Measurements from ENCODE around the gene IFT172. TPM values are rescaled to one million over a fixed set of nuclear protein-coding genes. Genes with fewer than 3 reads are reported as not detected.

Gene IFT172
- total and polyA plus RNA-seq, 4 donors: 35.0 to 68.0 (median 44.2) TPM

GRCh38 chr2:27495840-27496356 is 6.4 kb upstream of the IFT172 start:
- Histone ChIP-seq H3K4me3 (ENCODE audit: low read depth, low read length) (peak overlapping the region; percentile 77), H3K4me1 (ENCODE audit: control insufficient read depth, insufficient read depth, low read length) (peaks cover 15% of the 10 kb centered on the region), H3K27me3 (ENCODE audit: control insufficient read depth, insufficient read depth, low read length) (peaks cover 2% of the 10 kb centered on the region), H3K27ac (ENCODE audit: low read depth, low read length) (no peak overlapping the region), H3K36me3 (ENCODE audit: control insufficient read depth, insufficient read depth, low read length) (peaks cover 18% of the 10 kb centered on the region), H3K9me3 (ENCODE audit: control insufficient read depth, insufficient read depth, low read length) (no peaks in the 10 kb centered on the region)
- no CpG with 5 or more reads among the region's 4 CpGs for WGBS (ENCODE audit: insufficient coverage)
- DNase-seq (ENCODE audit: low read depth in 4 of 6, low spot score in 6 of 6): no peak

- Histone ChIP-seq H3K36me3 (ENCODE audit: control insufficient read depth, insufficient read depth, low read length) (peaks cover 18% of the 10 kb centered on the region), H3K9me3 (ENCODE audit: control insufficient read depth, insufficient read depth, low read length) (no peaks in the 10 kb centered on the region), H3K27me3 (ENCODE audit: control insufficient read depth, insufficient read depth, low read length) (peaks cover 2% of the 10 kb centered on the region), H3K4me1 (ENCODE audit: control insufficient read depth, insufficient read depth, low read length) (peaks cover 15% of the 10 kb centered on the region), H3K4me3 (ENCODE audit: low read depth, low read length) (peak within 1 kb of the TSS; percentile 77), H3K27ac (ENCODE audit: low read depth, low read length) (peak within 1 kb of the TSS; percentile 57)
- 0% methylated on average over 49 of the region's 70 CpGs for WGBS (ENCODE audit: insufficient coverage)
- peak in 3 of 6 donors; percentile 24 to 86 (median 82) for DNase-seq (ENCODE audit: low read depth in 4 of 6, low spot score in 6 of 6)
Observed at GRCh38 chr2:27494944-27495554, 5.5 kb upstream of the IFT172 start, which contains the start of gene FNDC4. Gene FNDC4 (minus strand): TSS chr2:27495200. CDS start chr2:27494679, 521 bp downstream.

- H3K4me1 ChIP-seq (ENCODE audit: control insufficient read depth, insufficient read depth, low read length): peaks cover 15% of the 10 kb centered on the region
- peak in 2 of 6 donors; percentile 28 for DNase-seq (ENCODE audit: low read depth in 4 of 6, low spot score in 6 of 6)
- peaks cover 18% of the 10 kb centered on the region for H3K36me3 ChIP-seq (ENCODE audit: control insufficient read depth, insufficient read depth, low read length)
- H3K4me3 ChIP-seq (ENCODE audit: low read depth, low read length): peak overlapping the region; percentile 48
- 8% methylated on average over 30 of the region's 35 CpGs for WGBS (ENCODE audit: insufficient coverage)
- H3K27me3 ChIP-seq (ENCODE audit: control insufficient read depth, insufficient read depth, low read length): peaks cover 2% of the 10 kb centered on the region
- peak overlapping the region; percentile 57 for H3K27ac ChIP-seq (ENCODE audit: low read depth, low read length)
- no peaks in the 10 kb centered on the region for H3K9me3 ChIP-seq (ENCODE audit: control insufficient read depth, insufficient read depth, low read length)
Observed at GRCh38 chr2:27494284-27494943, 4.9 kb upstream of the IFT172 start.

- DNase-seq (ENCODE audit: low read depth in 4 of 6, low spot score in 6 of 6): no peak
- no peak overlapping the region for H3K27ac ChIP-seq (ENCODE audit: low read depth, low read length)
- WGBS (ENCODE audit: insufficient coverage): 85% methylated on average over 9 of the region's 13 CpGs
- H3K4me1 ChIP-seq (ENCODE audit: control insufficient read depth, insufficient read depth, low read length): peaks cover 19% of the 10 kb centered on the region
- no peak overlapping the region for H3K4me3 ChIP-seq (ENCODE audit: low read depth, low read length)
- peaks cover 18% of the 10 kb centered on the region for H3K36me3 ChIP-seq (ENCODE audit: control insufficient read depth, insufficient read depth, low read length)
- no peaks in the 10 kb centered on the region for H3K9me3 ChIP-seq (ENCODE audit: control insufficient read depth, insufficient read depth, low read length)
- H3K27me3 ChIP-seq (ENCODE audit: control insufficient read depth, insufficient read depth, low read length): peaks cover 2% of the 10 kb centered on the region
Observed at GRCh38 chr2:27493948-27494283, 4.4 kb upstream of the IFT172 start.

GRCh38 chr2:27492557-27492956 is 3.0 kb upstream of the IFT172 start:
- Histone ChIP-seq H3K36me3 (ENCODE audit: control insufficient read depth, insufficient read depth, low read length) (peaks cover 18% of the 10 kb centered on the region), H3K4me3 (ENCODE audit: low read depth, low read length) (no peak overlapping the region), H3K27me3 (ENCODE audit: control insufficient read depth, insufficient read depth, low read length) (peaks cover 2% of the 10 kb centered on the region), H3K4me1 (ENCODE audit: control insufficient read depth, insufficient read depth, low read length) (peaks cover 22% of the 10 kb centered on the region), H3K27ac (ENCODE audit: low read depth, low read length) (no peak overlapping the region), H3K9me3 (ENCODE audit: control insufficient read depth, insufficient read depth, low read length) (no peaks in the 10 kb centered on the region)
- 69% methylated on average over 3 of the region's 4 CpGs for WGBS (ENCODE audit: insufficient coverage)
- no peak for DNase-seq (ENCODE audit: low read depth in 4 of 6, low spot score in 6 of 6)

GRCh38 chr2:27489118-27489497 is 435 bp downstream of the IFT172 start:
- H3K27me3 ChIP-seq (ENCODE audit: control insufficient read depth, insufficient read depth, low read length): no peaks in the 10 kb centered on the region
- WGBS (ENCODE audit: insufficient coverage): 0% methylated on average over 2 of the region's 11 CpGs
- H3K27ac ChIP-seq (ENCODE audit: low read depth, low read length): peak overlapping the region; percentile 54
- peak overlapping the region; percentile 87 for H3K4me3 ChIP-seq (ENCODE audit: low read depth, low read length)
- H3K36me3 ChIP-seq (ENCODE audit: control insufficient read depth, insufficient read depth, low read length): peaks cover 29% of the 10 kb centered on the region
- no peak for DNase-seq (ENCODE audit: low read depth in 4 of 6, low spot score in 6 of 6)
- peaks cover 11% of the 10 kb centered on the region for H3K4me1 ChIP-seq (ENCODE audit: control insufficient read depth, insufficient read depth, low read length)
- H3K9me3 ChIP-seq (ENCODE audit: control insufficient read depth, insufficient read depth, low read length): no peaks in the 10 kb centered on the region

- Histone ChIP-seq H3K36me3 (ENCODE audit: control insufficient read depth, insufficient read depth, low read length) (peaks cover 43% of the 10 kb centered on the region), H3K4me1 (ENCODE audit: control insufficient read depth, insufficient read depth, low read length) (peaks cover 7% of the 10 kb centered on the region), H3K27me3 (ENCODE audit: control insufficient read depth, insufficient read depth, low read length) (no peaks in the 10 kb centered on the region), H3K9me3 (ENCODE audit: control insufficient read depth, insufficient read depth, low read length) (no peaks in the 10 kb centered on the region), H3K27ac (ENCODE audit: low read depth, low read length) (no peak overlapping the region), H3K4me3 (ENCODE audit: low read depth, low read length) (no peak overlapping the region)
- no CpG with 5 or more reads among the region's 3 CpGs for WGBS (ENCODE audit: insufficient coverage)
- DNase-seq (ENCODE audit: low read depth in 4 of 6, low spot score in 6 of 6): no peak
Observed at GRCh38 chr2:27485496-27485895, 4.0 kb downstream of the IFT172 start.

- DNase-seq (ENCODE audit: low read depth in 4 of 6, low spot score in 6 of 6): no peak
- Histone ChIP-seq H3K9me3 (ENCODE audit: control insufficient read depth, insufficient read depth, low read length) (no peaks in the 10 kb centered on the region), H3K27ac (ENCODE audit: low read depth, low read length) (no peak overlapping the region), H3K4me1 (ENCODE audit: control insufficient read depth, insufficient read depth, low read length) (no peaks in the 10 kb centered on the region), H3K27me3 (ENCODE audit: control insufficient read depth, insufficient read depth, low read length) (no peaks in the 10 kb centered on the region), H3K36me3 (ENCODE audit: control insufficient read depth, insufficient read depth, low read length) (peaks cover 26% of the 10 kb centered on the region), H3K4me3 (ENCODE audit: low read depth, low read length) (no peak overlapping the region)
- WGBS (ENCODE audit: insufficient coverage): 91% methylated on average over 1 of the region's 5 CpGs
Observed at GRCh38 chr2:27471961-27472360, 17.6 kb downstream of the IFT172 start.

GRCh38 chr2:27464443-27464842 is 25.1 kb downstream of the IFT172 start:
- no peak for DNase-seq (ENCODE audit: low read depth in 4 of 6, low spot score in 6 of 6)
- Histone ChIP-seq H3K9me3 (ENCODE audit: control insufficient read depth, insufficient read depth, low read length) (no peaks in the 10 kb centered on the region), H3K27ac (ENCODE audit: low read depth, low read length) (no peak overlapping the region), H3K27me3 (ENCODE audit: control insufficient read depth, insufficient read depth, low read length) (no peaks in the 10 kb centered on the region), H3K36me3 (ENCODE audit: control insufficient read depth, insufficient read depth, low read length) (peaks cover 31% of the 10 kb centered on the region), H3K4me3 (ENCODE audit: low read depth, low read length) (no peak overlapping the region), H3K4me1 (ENCODE audit: control insufficient read depth, insufficient read depth, low read length) (no peaks in the 10 kb centered on the region)
- 100% methylated on average over 4 of the region's 7 CpGs for WGBS (ENCODE audit: insufficient coverage)

- peak in 1 of 6 donors; percentile 10 for DNase-seq (ENCODE audit: low read depth in 4 of 6, low spot score in 6 of 6)
- peaks cover 53% of the 10 kb centered on the region for H3K36me3 ChIP-seq (ENCODE audit: control insufficient read depth, insufficient read depth, low read length)
- no peaks in the 10 kb centered on the region for H3K27me3 ChIP-seq (ENCODE audit: control insufficient read depth, insufficient read depth, low read length)
- H3K9me3 ChIP-seq (ENCODE audit: control insufficient read depth, insufficient read depth, low read length): no peaks in the 10 kb centered on the region
- WGBS (ENCODE audit: insufficient coverage): 85% methylated on average over 6 of the region's 8 CpGs
- no peak overlapping the region for H3K27ac ChIP-seq (ENCODE audit: low read depth, low read length)
- no peaks in the 10 kb centered on the region for H3K4me1 ChIP-seq (ENCODE audit: control insufficient read depth, insufficient read depth, low read length)
- no peak overlapping the region for H3K4me3 ChIP-seq (ENCODE audit: low read depth, low read length)
Observed at GRCh38 chr2:27461118-27461517, 28.4 kb downstream of the IFT172 start.
